IPS DF 19.7 (cell line): ENCODE results near the gene GREB1L.
"Not testable (repeated sequence)": the region's sequence is repeated elsewhere in the genome, so short reads cannot be mapped to it uniquely, and the experiment has no call there.

Experiments
- DNase-seq: peaks from one replicate; pipeline ENCODE4 v3.0.0-alpha.2; 2013; ENCODE audit warnings: low read depth, low spot score

GREB1L gene

GRCh38 chr18:21242141-21242779 lies at the start of gene GREB1L:
Gene GREB1L (plus strand): TSS chr18:21242232. CDS start chr18:21383519, 141,287 bp downstream.
- DNase-seq = no peak

- no peak for DNase-seq
Observed at GRCh38 chr18:21192308-21192624, 49.8 kb upstream of the GREB1L start.

- DNase-seq = no peak
Observed at GRCh38 chr18:21194871-21195771, 46.9 kb upstream of the GREB1L start.

GRCh38 chr18:21196426-21196825 lies 45.6 kb upstream of the GREB1L start:
- no peak for DNase-seq

- DNase-seq = no peak
Observed at GRCh38 chr18:21203126-21203525, 38.9 kb upstream of the GREB1L start.

- no peak for DNase-seq
Observed at GRCh38 chr18:21203542-21204241, 38.3 kb upstream of the GREB1L start.

GRCh38 chr18:21205695-21206094 lies 36.3 kb upstream of the GREB1L start:
- DNase-seq = no peak

- DNase-seq = no peak
Observed at GRCh38 chr18:21210278-21210677, 31.8 kb upstream of the GREB1L start.

- DNase-seq = no peak
Observed at GRCh38 chr18:21210784-21211183, 31.2 kb upstream of the GREB1L start.

- DNase-seq = not testable (repeated sequence)
Observed at GRCh38 chr18:21214409-21214808, 27.6 kb upstream of the GREB1L start.

- DNase-seq = no peak
Observed at GRCh38 chr18:21215490-21215889, 26.5 kb upstream of the GREB1L start.

GRCh38 chr18:21218862-21219261 lies 23.2 kb upstream of the GREB1L start:
- no peak for DNase-seq

GRCh38 chr18:21230436-21230835 lies 11.6 kb upstream of the GREB1L start:
- DNase-seq = no peak

- DNase-seq = no peak
Observed at GRCh38 chr18:21241301-21242048, 557 bp upstream of the GREB1L start.

GRCh38 chr18:21242780-21243401 lies 859 bp downstream of the GREB1L start:
- DNase-seq = no peak

GRCh38 chr18:21254576-21254975 lies 12.5 kb downstream of the GREB1L start:
- DNase-seq = no peak

GRCh38 chr18:21255211-21255610 lies 13.2 kb downstream of the GREB1L start:
- no peak for DNase-seq

GRCh38 chr18:21257386-21257785 lies 15.4 kb downstream of the GREB1L start:
- no peak for DNase-seq

GRCh38 chr18:21260621-21261020 lies 18.6 kb downstream of the GREB1L start:
- no peak for DNase-seq

GRCh38 chr18:21261352-21261751 lies 19.3 kb downstream of the GREB1L start:
- DNase-seq = no peak

- DNase-seq = no peak
Observed at GRCh38 chr18:21262244-21262643, 20.2 kb downstream of the GREB1L start.
